PC-3 (cell line): ENCODE measurements around the gene TTC32. TPM values are rescaled to one million over a fixed set of nuclear protein-coding genes. Genes with fewer than 3 reads are reported as not detected.

ENCODE experiments used
- ATAC-seq: fragments of 200-7000 bp; cut with Tn5 transposase; 2 replicates; pipeline ENCODE4 v1.9.1; 2020; ENCODE audit warnings: mild to moderate bottlenecking, moderate library complexity
- BruUV-seq: library from RNA; stranded (reverse); fragments of 400-500 nt; replicated peaks from 2 replicates; lab custom pipeline; 2021; lab: Mats Ljungman, UMichigan
- CTCF ChIA-PET: fragments of 300-600 bp; sonication (Branson Sonifier 250); formaldehyde crosslinking; loops from one replicate; lab custom pipeline; 2022; ENCODE audit warnings: antibody characterized with exemption; lab: Charles Lee
- POLR2A ChIA-PET: fragments of 300-600 bp; sonication (Branson Sonifier 250); formaldehyde crosslinking; loops from one replicate; lab custom pipeline; 2022; ENCODE audit warnings: antibody characterized with exemption; ENCODE audit not compliant: unreplicated experiment; lab: Charles Lee
- DNase-seq: peaks from one replicate; pipeline ENCODE4 v3.0.0-alpha.2; 2015
- H2AFZ ChIP-seq: fragments of 300-600 bp; sonication (generic); 2 replicates; pipeline ENCODE4 v1.6.0; 2016; ENCODE audit warnings: antibody characterized with exemption, low read length
- H3F3A ChIP-seq: fragments of 300-600 bp; sonication (generic); one replicate; pipeline ENCODE4 v1.6.0; 2017; ENCODE audit warnings: antibody characterized with exemption, low read length, control low read depth, mild to moderate bottlenecking; ENCODE audit not compliant: unreplicated experiment
- H3K27ac ChIP-seq: fragments of 300-600 bp; sonication (generic); 2 replicates; pipeline ENCODE4 v1.5.1; 2016; ENCODE audit warnings: mild to moderate bottlenecking, low read length
- H3K27me3 ChIP-seq: fragments of 300-600 bp; sonication (generic); 2 replicates; pipeline ENCODE4 v1.6.1; 2016; ENCODE audit warnings: low read length, mixed read lengths
- H3K36me3 ChIP-seq: fragments of 300-600 bp; sonication (generic); 2 replicates; pipeline ENCODE4 v1.6.1; 2016; ENCODE audit warnings: low read depth, mixed run types, low read length, mixed read lengths
- H3K4me1 ChIP-seq: fragments of 300-600 bp; sonication (generic); 2 replicates; pipeline ENCODE4 v1.5.1; 2016; ENCODE audit warnings: low read length; ENCODE audit not compliant: insufficient read depth
- H3K4me2 ChIP-seq: fragments of 300-600 bp; sonication (generic); 2 replicates; pipeline ENCODE4 v1.6.0; 2016; ENCODE audit warnings: low read length
- H3K4me3 ChIP-seq: fragments of 300-600 bp; sonication (generic); 2 replicates; pipeline ENCODE4 v1.5.1; 2016; ENCODE audit warnings: mild to moderate bottlenecking, low read length, mixed read lengths
- H3K79me2 ChIP-seq: fragments of 300-600 bp; sonication (generic); 2 replicates; pipeline ENCODE4 v1.6.1; 2017; ENCODE audit warnings: low read length, mixed read lengths
- H3K9ac ChIP-seq: fragments of 300-600 bp; sonication (generic); 2 replicates; pipeline ENCODE4 v1.6.0; 2016; ENCODE audit warnings: mild to moderate bottlenecking, low read length
- H3K9me2 ChIP-seq: fragments of 300-600 bp; sonication (generic); replicated peaks from 2 replicates; pipeline ENCODE4 v1.6.1; 2016; ENCODE audit warnings: mixed run types, low read length, mixed read lengths
- H3K9me3 ChIP-seq: fragments of 300-600 bp; sonication (generic); 2 replicates; pipeline ENCODE4 v1.6.1; 2016; ENCODE audit warnings: low read length, mixed read lengths
- H4K20me1 ChIP-seq: fragments of 300-600 bp; sonication (generic); 2 replicates; pipeline ENCODE4 v1.6.1; 2016; ENCODE audit warnings: low read length, mixed read lengths
- CTCF ChIP-seq: fragments of 300-600 bp; sonication (generic); conservative IDR thresholded peaks from 2 replicates; pipeline ENCODE4 v1.5.1; 2017; ENCODE audit warnings: antibody characterized with exemption, low read depth, mild to moderate bottlenecking, low read length
- EZH2 ChIP-seq: fragments of 300-600 bp; sonication (generic); IDR thresholded peaks from one replicate; pipeline ENCODE4 v1.6.1; 2017; ENCODE audit warnings: antibody characterized with exemption, mild to moderate bottlenecking, low read length; ENCODE audit not compliant: unreplicated experiment
- EZH2phosphoT487 ChIP-seq: fragments of 300-600 bp; sonication (generic); IDR thresholded peaks from 2 replicates; pipeline ENCODE4 v1.6.1; 2018; ENCODE audit warnings: mild to moderate bottlenecking, antibody characterized with exemption, low read length, borderline replicate concordance
- intact Hi-C: fragments of 100-400 bp; cut with micrococcal nuclease; formaldehyde crosslinking; loops from 2 replicates; pipeline ENCODE4 v1.9.0; 2023
- total RNA-seq: library from RNA; depleted of rRNA; stranded (reverse); fragments of >200 nt; gene quantifications from 2 replicates; pipeline ENCODE4 v1.2.3, GENCODE V29; 2014

TTC32 gene
- total RNA-seq, 1 experiment from 2014 or later: 10.0 TPM

GRCh38 chr2:19861813-19862212, 40.0 kb downstream of the TTC32 start:
- H3K4me1 ChIP-seq: peaks cover 15% of the 10 kb centered on the region
- no TSS peak for BruUV-seq
- H2AFZ ChIP-seq: 0 out of 2 replicates have a peak overlapping the region, but pooled peaks have one; percentile 1
- no peaks in the 10 kb centered on the region for H3K36me3 ChIP-seq
- peak; percentile 28 for ATAC-seq
- no peaks in the 10 kb centered on the region for H3K9me2 ChIP-seq
- no peak overlapping the region for H3K4me2 ChIP-seq
- H4K20me1 ChIP-seq: no peaks in the 10 kb centered on the region
- CTCF ChIA-PET: interaction anchor here (1.1 kb wide), 1 partner anchor 492 kb away, joined by 5 read pairs; no protein-coding TSS in a partner anchor
- H3F3A ChIP-seq: no peaks in the 10 kb centered on the region
- no peaks in the 10 kb centered on the region for H3K9me3 ChIP-seq
- no peak overlapping the region for H3K9ac ChIP-seq
- no peak overlapping the region for H3K27ac ChIP-seq
- peak; percentile 51 for DNase-seq
- intact Hi-C loops: loop anchor here (2.0 to 5.0 kb wide), 4 partner anchors 95 to 1341 kb away; no protein-coding TSS in a partner anchor
- POLR2A ChIA-PET: no interaction called here
- H3K27me3 ChIP-seq: no peaks in the 10 kb centered on the region
- H3K4me3 ChIP-seq: no peak overlapping the region
- no peaks in the 10 kb centered on the region for H3K79me2 ChIP-seq
- TF ChIP-seq EZH2: no peak

- no peaks in the 10 kb centered on the region for H3K9me2 ChIP-seq
- H3K27me3 ChIP-seq: no peaks in the 10 kb centered on the region
- no peak for TF ChIP-seq CTCF
- TF ChIP-seq EZH2: no peak
- TF ChIP-seq EZH2phosphoT487: no peak
- no peak overlapping the region for H3K27ac ChIP-seq
- H3K4me3 ChIP-seq: no peak overlapping the region
- DNase-seq (no peak), ATAC-seq (no peak)
- H3K9ac ChIP-seq: no peak overlapping the region
- intact Hi-C loops: loop anchor here (5.0 kb wide), 1 partner anchor 93 kb away; no protein-coding TSS in a partner anchor
- CTCF ChIA-PET: no interaction called here
- no peaks in the 10 kb centered on the region for H3K36me3 ChIP-seq
- H4K20me1 ChIP-seq: no peaks in the 10 kb centered on the region
- no peaks in the 10 kb centered on the region for H3K79me2 ChIP-seq
- H3K9me3 ChIP-seq: no peaks in the 10 kb centered on the region
- no TSS peak for BruUV-seq
- POLR2A ChIA-PET: no interaction called here
- no peaks in the 10 kb centered on the region for H3F3A ChIP-seq
- peaks cover 15% of the 10 kb centered on the region for H3K4me1 ChIP-seq
- H2AFZ ChIP-seq: no peak overlapping the region
- H3K4me2 ChIP-seq: no peak overlapping the region
Measured at GRCh38 chr2:19860022-19860421, 41.8 kb downstream of the TTC32 start.

GRCh38 chr2:19859565-19859964, 42.2 kb downstream of the TTC32 start:
- no peaks in the 10 kb centered on the region for H3K9me3 ChIP-seq
- ATAC-seq (no peak), DNase-seq (no peak)
- no peaks in the 10 kb centered on the region for H4K20me1 ChIP-seq
- no peaks in the 10 kb centered on the region for H3K9me2 ChIP-seq
- peaks cover 15% of the 10 kb centered on the region for H3K4me1 ChIP-seq
- no peak overlapping the region for H2AFZ ChIP-seq
- H3K27ac ChIP-seq: no peak overlapping the region
- intact Hi-C loops: no loop called here
- no peaks in the 10 kb centered on the region for H3K27me3 ChIP-seq
- H3K79me2 ChIP-seq: no peaks in the 10 kb centered on the region
- POLR2A ChIA-PET: no interaction called here
- no peak overlapping the region for H3K4me3 ChIP-seq
- CTCF ChIA-PET: no interaction called here
- no peak overlapping the region for H3K9ac ChIP-seq
- no peaks in the 10 kb centered on the region for H3F3A ChIP-seq
- H3K36me3 ChIP-seq: no peaks in the 10 kb centered on the region
- H3K4me2 ChIP-seq: no peak overlapping the region
- BruUV-seq: no TSS peak
- TF ChIP-seq EZH2 (no peak), EZH2phosphoT487 (no peak), CTCF (no peak)
